Thoracic aorta (tissue), 2 donors: ENCODE data around the gene CNTNAP4. TPM values are rescaled to one million over a fixed set of nuclear protein-coding genes. Genes with fewer than 3 reads are reported as not detected.

ENCODE experiments used
- ATAC-seq: fragments of 150-250 bp; one replicate; pipeline ENCODE4 v1.8.0; 2017; ENCODE audit warnings: low read depth; ENCODE audit not compliant: insufficient number of reproducible peaks, low FRiP score
- DNase-seq: peaks from one replicate; pipeline ENCODE4 v3.0.0-alpha.2; 2020; ENCODE audit warnings: low spot score
- H3K27ac ChIP-seq, 2 donors: fragments of 200-600 bp; sonication (generic); 1 replicate in 1 of 2; 2 replicates in 1 of 2; pipeline ENCODE4 v1.5.1; 2016; ENCODE audit warnings: mild to moderate bottlenecking in 2 of 2, moderate library complexity in 2 of 2
- H3K27me3 ChIP-seq: fragments of 200-600 bp; sonication (generic); replicated peaks from 2 replicates; pipeline ENCODE4 v1.6.0; 2016; ENCODE audit warnings: mild to moderate bottlenecking; ENCODE audit not compliant: insufficient read depth
- H3K36me3 ChIP-seq: fragments of 200-600 bp; sonication (generic); one replicate; pipeline ENCODE4 v1.5.1; 2016
- H3K4me1 ChIP-seq, 2 donors: fragments of 200-600 bp; sonication (generic); 1 replicate in 1 of 2; 2 replicates in 1 of 2; pipeline versions ENCODE4 v1.5.1 to v1.6.0; 2016; ENCODE audit warnings: low read depth in 2 of 2, mild to moderate bottlenecking in 1 of 2; ENCODE audit not compliant: control insufficient read depth in 1 of 2
- H3K4me3 ChIP-seq: fragments of 200-600 bp; sonication (generic); 2 replicates; pipeline ENCODE4 v1.5.1; 2016; ENCODE audit warnings: mild to moderate bottlenecking
- H3K9me3 ChIP-seq: fragments of 200-600 bp; sonication (generic); 2 replicates; pipeline ENCODE4 v1.5.1; 2016
- CTCF ChIP-seq: fragments of 200-600 bp; sonication (generic); IDR thresholded peaks from one replicate; pipeline ENCODE4 v1.5.1; 2019; ENCODE audit warnings: antibody characterized with exemption
- total RNA-seq, 2 donors: library from RNA; depleted of rRNA; stranded (reverse); fragments of >200 nt; gene quantifications; one replicate each; pipeline versions ENCODE4 v1.1.0 to v1.2.3, GENCODE V29; 2016

Gene CNTNAP4
- total RNA-seq, 2 donors from 2014 or later, result not detected

- no peak for DNase-seq
Observed at GRCh38 chr16:76303637-76304314, 26.6 kb downstream of the CNTNAP4 start.

GRCh38 chr16:76309639-76310335 lies 32.6 kb downstream of the CNTNAP4 start:
- no peaks in the 10 kb centered on the region for H3K36me3 ChIP-seq
- ATAC-seq, result no peak
- H3K27ac ChIP-seq, result no peak overlapping the region
- no peak for DNase-seq
- no peaks in the 10 kb centered on the region for H3K4me1 ChIP-seq
- TF ChIP-seq CTCF, result no peak
- H3K9me3 ChIP-seq, result no peaks in the 10 kb centered on the region
- H3K27me3 ChIP-seq, result no peaks in the 10 kb centered on the region
- H3K4me3 ChIP-seq, result no peak overlapping the region

More at GRCh38 chr16:76303637-76304314, 26.6 kb downstream of the CNTNAP4 start:
- TF ChIP-seq CTCF, result no peak
- no peak overlapping the region for H3K27ac ChIP-seq
- H3K36me3 ChIP-seq, result no peaks in the 10 kb centered on the region
- ATAC-seq, result no peak
- no peak overlapping the region for H3K4me3 ChIP-seq
- H3K27me3 ChIP-seq, result no peaks in the 10 kb centered on the region
- no peaks in the 10 kb centered on the region for H3K9me3 ChIP-seq
- no peaks in the 10 kb centered on the region for H3K4me1 ChIP-seq

- no peak for TF ChIP-seq CTCF
- Histone ChIP-seq H3K4me3 (no peak overlapping the region), H3K9me3 (no peaks in the 10 kb centered on the region), H3K27me3 (no peaks in the 10 kb centered on the region), H3K4me1 (no peaks in the 10 kb centered on the region), H3K27ac (no peak overlapping the region), H3K36me3 (no peaks in the 10 kb centered on the region)
- ATAC-seq (no peak), DNase-seq (no peak)
Observed at GRCh38 chr16:76311260-76311659, 34.1 kb downstream of the CNTNAP4 start.

GRCh38 chr16:76318565-76318964 lies 41.4 kb downstream of the CNTNAP4 start:
- Histone ChIP-seq H3K4me3 (no peak overlapping the region), H3K27me3 (no peaks in the 10 kb centered on the region), H3K36me3 (no peaks in the 10 kb centered on the region), H3K4me1 (no peaks in the 10 kb centered on the region), H3K27ac (no peak overlapping the region), H3K9me3 (no peaks in the 10 kb centered on the region)
- no peak for TF ChIP-seq CTCF
- no peak for ATAC-seq
- no peak for DNase-seq

- TF ChIP-seq CTCF, result no peak
- no peaks in the 10 kb centered on the region for H3K9me3 ChIP-seq
- no peak overlapping the region for H3K4me3 ChIP-seq
Observed at GRCh38 chr16:76329106-76329505, 51.9 kb downstream of the CNTNAP4 start.

More at GRCh38 chr16:76329106-76329505, 51.9 kb downstream of the CNTNAP4 start:
- Histone ChIP-seq H3K36me3 (no peaks in the 10 kb centered on the region), H3K4me1 (no peaks in the 10 kb centered on the region), H3K27ac (no peak overlapping the region), H3K27me3 (no peaks in the 10 kb centered on the region)
- no peak for DNase-seq
- no peak for ATAC-seq
